ENCODE results near the gene FLNB.

DNA sequence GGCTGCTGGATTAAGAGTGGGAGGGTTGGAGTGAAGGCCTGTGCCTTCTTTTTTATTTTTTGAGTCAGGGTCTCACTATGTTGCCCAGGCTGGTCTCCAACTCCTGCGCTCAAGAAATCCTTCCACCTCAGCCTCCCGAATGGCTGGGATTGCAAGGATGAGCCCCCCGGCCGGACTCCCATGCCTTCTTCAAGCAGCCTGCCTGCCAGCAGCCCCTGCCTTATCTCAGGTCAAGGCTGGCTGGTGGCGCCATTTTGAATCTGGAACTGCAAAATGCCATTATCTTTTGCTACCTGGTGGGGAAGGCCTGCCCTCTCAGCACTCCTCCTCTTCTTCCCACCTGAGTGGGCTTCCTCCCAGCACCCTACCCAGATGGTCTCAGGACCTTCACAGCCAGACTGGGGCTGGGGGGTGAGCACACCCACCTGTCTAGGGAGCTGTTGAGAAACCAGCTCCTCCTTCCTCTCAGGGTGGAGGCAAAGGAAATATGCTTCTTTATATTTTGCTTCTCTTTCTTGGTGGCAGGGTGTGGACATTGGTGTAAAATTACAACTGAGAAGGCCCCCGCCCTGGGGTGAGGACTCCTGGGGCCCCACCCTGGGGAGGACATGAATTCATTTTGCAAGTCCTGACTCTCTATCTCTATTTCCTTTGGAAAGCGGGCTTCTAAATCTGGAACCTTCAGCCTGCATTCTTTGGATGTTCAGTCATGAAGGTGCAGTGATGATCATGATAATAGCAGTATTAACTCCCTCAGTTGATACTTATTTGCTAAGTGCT is 7.7 kb upstream of the FLNB start:
- no peak for TF ChIP-seq EP300 (IDR thresholded peaks at IDR 0.05; ENCODE audit: borderline replicate concordance in 1 of 2, low read depth in 2 of 2, low read length in 2 of 2)
- no peak for TF ChIP-seq TCF12 (IDR thresholded peaks at IDR 0.05; ENCODE audit: low read depth, low read length)
- no peak for TF ChIP-seq POLR2A (IDR thresholded peaks at IDR 0.05; ENCODE audit: control extremely low read depth in 1 of 2, low read depth in 2 of 2, low read length in 2 of 2)
- no peak for TF ChIP-seq EZH2 (IDR thresholded peaks at IDR 0.05; ENCODE audit: low read depth, low read length, severe bottlenecking)
- TF ChIP-seq SRF (IDR thresholded peaks at IDR 0.05; ENCODE audit: low read depth, low read length) = no peak
- no peak for TF ChIP-seq RAD21 (IDR thresholded peaks at IDR 0.05 in 1 of 2, conservative IDR thresholded peaks at IDR 0.05 in 1 of 2; ENCODE audit: low read depth in 2 of 2, low read length in 2 of 2)
- TF ChIP-seq RFX5 (IDR thresholded peaks at IDR 0.05; ENCODE audit: borderline replicate concordance, low read depth, low read length) = no peak
